SK-N-DZ (cell line): Measurements from ENCODE around the gene PRKCD.

ENCODE experiments used
- DNase-seq: peaks from one replicate; pipeline ENCODE4 v3.0.0-alpha.2; 2015; ENCODE audit warnings: low spot score

PRKCD gene

GRCh38 chr3:53155760-53156159, 5.2 kb upstream of the PRKCD start:
- DNase-seq: no peak

GRCh38 chr3:53156368-53156834, 4.6 kb upstream of the PRKCD start:
- DNase-seq: no peak

GRCh38 chr3:53157974-53158580, 2.9 kb upstream of the PRKCD start:
- DNase-seq: no peak

- no peak for DNase-seq
Observed at GRCh38 chr3:53158765-53159155, 2.2 kb upstream of the PRKCD start.

GRCh38 chr3:53159156-53160060, 1.6 kb upstream of the PRKCD start:
- no peak for DNase-seq

GRCh38 chr3:53160061-53160659, 849 bp upstream of the PRKCD start:
- no peak for DNase-seq

- DNase-seq: no peak
Observed at GRCh38 chr3:53161450-53161819, 426 bp downstream of the PRKCD start.

GRCh38 chr3:53161820-53162671, 1.0 kb downstream of the PRKCD start:
- peak; percentile 23 for DNase-seq

GRCh38 chr3:53162672-53163443, 1.8 kb downstream of the PRKCD start:
- DNase-seq: no peak

GRCh38 chr3:53163444-53164387, 2.7 kb downstream of the PRKCD start:
- no peak for DNase-seq

GRCh38 chr3:53164911-53165310, 3.9 kb downstream of the PRKCD start:
- no peak for DNase-seq

- DNase-seq: no peak
Observed at GRCh38 chr3:53166206-53166605, 5.2 kb downstream of the PRKCD start.

GRCh38 chr3:53166781-53167291, 5.8 kb downstream of the PRKCD start:
- no peak for DNase-seq

- DNase-seq: no peak
Observed at GRCh38 chr3:53167418-53168174, 6.6 kb downstream of the PRKCD start.

GRCh38 chr3:53168175-53168923, 7.3 kb downstream of the PRKCD start:
- no peak for DNase-seq

GRCh38 chr3:53169045-53169831, 8.2 kb downstream of the PRKCD start:
- no peak for DNase-seq

GRCh38 chr3:53169832-53170324, 8.9 kb downstream of the PRKCD start:
- DNase-seq: no peak
